ENCODE measurements around the gene H2AZ2.

GRCh38 chr7:44838751-44839150 is 9.1 kb downstream of the H2AZ2 start:
- TF ChIP-seq CTCF (IDR thresholded peaks at IDR 0.05; ENCODE audit: low read length), result no peak
- no peak for TF ChIP-seq EZH2 (IDR thresholded peaks at IDR 0.05; ENCODE audit: borderline replicate concordance, low read length)
